ENCODE results near the gene ZFP30. TPM values are rescaled to one million over a fixed set of nuclear protein-coding genes. Genes with fewer than 3 reads are reported as not detected.
A peak's percentile ranks its signal among the peaks of the same experiment; 100 is the strongest.

ZFP30 gene
- total RNA-seq, 1 experiment from 2014 or later: 10.1 TPM

DNA sequence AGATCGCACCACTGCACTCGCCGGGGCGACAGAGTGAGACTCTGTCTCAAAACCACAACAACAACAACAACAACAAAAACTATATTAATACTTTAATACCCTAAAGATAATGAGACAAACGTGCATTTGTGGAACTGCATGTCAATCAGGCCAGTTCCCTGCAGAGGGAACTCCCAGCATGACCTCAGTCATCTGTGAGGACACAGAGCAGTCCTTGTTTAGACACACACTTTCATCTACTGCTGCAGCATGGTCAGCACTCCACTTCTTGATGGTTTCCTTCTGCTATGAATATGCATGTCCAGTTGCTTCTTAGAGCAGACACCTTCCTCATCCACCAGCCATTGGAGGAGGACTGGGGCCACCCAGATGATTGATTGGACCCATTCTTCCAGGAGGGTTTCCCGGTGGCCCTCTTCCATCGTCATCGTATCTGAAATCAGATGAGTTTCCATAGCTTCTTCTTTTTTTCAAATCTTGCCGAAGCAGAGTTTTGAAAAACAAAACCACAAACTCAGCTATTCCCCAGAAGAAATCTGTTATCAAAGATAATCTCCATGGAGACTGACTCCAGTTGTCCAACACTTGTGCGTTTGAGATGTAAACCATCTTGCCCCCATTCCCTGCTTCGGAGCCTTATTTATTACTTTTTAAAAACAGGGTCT, 37.8 kb upstream of the ZFP30 start:
- DNase-seq: no peak
- H2BK15ac ChIP-seq (ENCODE audit: low read depth, low read length): no peak overlapping the region
- WGBS (ENCODE audit: extremely low coverage, insufficient read length, low lambda C conversion rate): no CpG with 5 or more reads among the region's 11 CpGs
- H2AK5ac ChIP-seq (ENCODE audit: insufficient read length, low read length): no peak overlapping the region
- H3K27ac Mint-ChIP-seq: no peak overlapping the region
- H3K9me3 Mint-ChIP-seq: peaks cover 3 to 5% of the 10 kb centered on the region in 2 experiments; a peak in 2 of 5 replicates
- H3K36me3 Mint-ChIP-seq (ENCODE audit: insufficient read depth in 1 of 3, low read depth in 3 of 3): peaks cover 12 to 17% (median 16%) of the 10 kb centered on the region in 3 experiments
- H3T11ph ChIP-seq (ENCODE audit: low read length): no peak overlapping the region
- no peak overlapping the region for H3K23ac ChIP-seq (ENCODE audit: insufficient read length, low read depth, low read length)
- H2BK120ac ChIP-seq (ENCODE audit: low read depth, low read length, poor library complexity, severe bottlenecking): no peak overlapping the region
- H4K20me1 ChIP-seq (ENCODE audit: control insufficient read depth, insufficient read depth, insufficient read length): no peaks in the 10 kb centered on the region
- no peaks in the 10 kb centered on the region for H3K79me2 ChIP-seq (ENCODE audit: insufficient read depth, low read length)
- no peak overlapping the region for H2AFZ ChIP-seq (ENCODE audit: low read length)
- H3K27ac ChIP-seq (ENCODE audit: insufficient read length, low read depth, low read length): no peak overlapping the region
- peak overlapping the region in 1 of 2 experiments; percentile 38; a peak in 2 of 5 replicates for H3K4me3 Mint-ChIP-seq
- H3K18ac ChIP-seq (ENCODE audit: insufficient read length, low read depth, low read length): no peak overlapping the region
- H3K9ac ChIP-seq (ENCODE audit: extremely low read depth, insufficient read length, low read length): no peak overlapping the region
- peaks cover 55% of the 10 kb centered on the region for H3K27me3 Mint-ChIP-seq (ENCODE audit: low read depth)
- TF ChIP-seq, protein P1, sequence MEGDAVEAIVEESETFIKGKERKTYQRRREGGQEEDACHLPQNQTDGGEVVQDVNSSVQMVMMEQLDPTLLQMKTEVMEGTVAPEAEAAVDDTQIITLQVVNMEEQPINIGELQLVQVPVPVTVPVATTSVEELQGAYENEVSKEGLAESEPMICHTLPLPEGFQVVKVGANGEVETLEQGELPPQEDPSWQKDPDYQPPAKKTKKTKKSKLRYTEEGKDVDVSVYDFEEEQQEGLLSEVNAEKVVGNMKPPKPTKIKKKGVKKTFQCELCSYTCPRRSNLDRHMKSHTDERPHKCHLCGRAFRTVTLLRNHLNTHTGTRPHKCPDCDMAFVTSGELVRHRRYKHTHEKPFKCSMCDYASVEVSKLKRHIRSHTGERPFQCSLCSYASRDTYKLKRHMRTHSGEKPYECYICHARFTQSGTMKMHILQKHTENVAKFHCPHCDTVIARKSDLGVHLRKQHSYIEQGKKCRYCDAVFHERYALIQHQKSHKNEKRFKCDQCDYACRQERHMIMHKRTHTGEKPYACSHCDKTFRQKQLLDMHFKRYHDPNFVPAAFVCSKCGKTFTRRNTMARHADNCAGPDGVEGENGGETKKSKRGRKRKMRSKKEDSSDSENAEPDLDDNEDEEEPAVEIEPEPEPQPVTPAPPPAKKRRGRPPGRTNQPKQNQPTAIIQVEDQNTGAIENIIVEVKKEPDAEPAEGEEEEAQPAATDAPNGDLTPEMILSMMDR (conservative IDR thresholded peaks at IDR 0.05): no peak
- H4K8ac ChIP-seq (replicated peaks; ENCODE audit: insufficient read length, low read depth, low read length): no peak overlapping the region
- peaks cover 11% of the 10 kb centered on the region; the same call in 1 of the 2 replicates for H3K27me3 ChIP-seq (ENCODE audit: insufficient read depth, low read length)
- H3K4ac ChIP-seq (ENCODE audit: low read depth, low read length): no peak overlapping the region
- no peak overlapping the region for H2BK20ac ChIP-seq (ENCODE audit: low read depth, low read length, poor library complexity, severe bottlenecking)
- H3K23me2 ChIP-seq (ENCODE audit: insufficient read length, low read depth, low read length, poor library complexity, severe bottlenecking): peaks cover 7% of the 10 kb centered on the region
- no peaks in the 10 kb centered on the region for H3K79me1 ChIP-seq (ENCODE audit: insufficient read depth, low read depth, low read length, poor library complexity, severe bottlenecking)
- H3K14ac ChIP-seq (ENCODE audit: insufficient read depth, low read length): no peak overlapping the region
- no peak overlapping the region for H2BK5ac ChIP-seq (ENCODE audit: insufficient read length, low read length)
- no peak overlapping the region for H3K56ac ChIP-seq (ENCODE audit: insufficient read length, low read depth, low read length)
- peaks cover 18 to 22% of the 10 kb centered on the region in 2 experiments for H3K4me1 Mint-ChIP-seq
- no peak overlapping the region for H4K91ac ChIP-seq (ENCODE audit: insufficient read length, low read depth, low read length)
- H4K5ac ChIP-seq (ENCODE audit: insufficient read length, low read depth, low read length): no peak overlapping the region
- no peaks in the 10 kb centered on the region; the same call in 1 of the 2 replicates for H3K4me1 ChIP-seq (ENCODE audit: insufficient read depth, low read length)
- H3K4me2 ChIP-seq (ENCODE audit: insufficient read depth, insufficient read length, low read length): no peak overlapping the region
- no peaks in the 10 kb centered on the region for H3K9me3 ChIP-seq (ENCODE audit: control insufficient read depth, low read depth, low read length)
- H2BK12ac ChIP-seq (ENCODE audit: insufficient read length, low read depth, low read length): no peak overlapping the region

All from H9 (cell line).